PC-3 (cell line): ENCODE results near the gene CBS.
"Not testable (repeated sequence)": the region's sequence is repeated elsewhere in the genome, so short reads cannot be mapped to it uniquely, and the experiment has no call there.

Source experiments
- EZH2 ChIP-seq: fragments of 300-600 bp; sonication (generic); IDR thresholded peaks from one replicate; pipeline ENCODE4 v1.6.1; 2017; ENCODE audit warnings: antibody characterized with exemption, mild to moderate bottlenecking, low read length; ENCODE audit not compliant: unreplicated experiment
- TF ChIP-seq, protein P1 (sequence below): fragments of 300-600 bp; sonication (generic); conservative IDR thresholded peaks from 2 replicates; pipeline ENCODE4 v1.5.1; 2017; ENCODE audit warnings: antibody characterized with exemption, low read depth, mild to moderate bottlenecking, low read length

DNA sequence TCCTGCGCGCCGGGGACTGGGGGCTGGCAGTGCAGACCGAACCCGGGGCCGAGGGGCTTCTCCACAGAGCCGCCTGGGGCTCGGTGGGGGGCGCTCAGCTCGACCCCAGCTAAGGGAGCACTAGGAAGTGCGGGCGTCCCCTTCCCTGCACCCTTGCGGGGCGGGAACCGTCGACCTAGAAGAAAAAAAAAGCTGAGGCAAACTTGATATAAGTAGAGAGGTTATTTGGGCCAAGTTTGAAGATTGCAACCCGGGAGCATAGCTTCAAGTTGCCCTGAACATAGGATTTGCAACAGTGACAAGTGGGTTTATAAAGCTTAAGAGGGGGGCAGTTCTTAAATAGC, 32.1 kb upstream of the CBS start:
- TF ChIP-seq, protein P1, sequence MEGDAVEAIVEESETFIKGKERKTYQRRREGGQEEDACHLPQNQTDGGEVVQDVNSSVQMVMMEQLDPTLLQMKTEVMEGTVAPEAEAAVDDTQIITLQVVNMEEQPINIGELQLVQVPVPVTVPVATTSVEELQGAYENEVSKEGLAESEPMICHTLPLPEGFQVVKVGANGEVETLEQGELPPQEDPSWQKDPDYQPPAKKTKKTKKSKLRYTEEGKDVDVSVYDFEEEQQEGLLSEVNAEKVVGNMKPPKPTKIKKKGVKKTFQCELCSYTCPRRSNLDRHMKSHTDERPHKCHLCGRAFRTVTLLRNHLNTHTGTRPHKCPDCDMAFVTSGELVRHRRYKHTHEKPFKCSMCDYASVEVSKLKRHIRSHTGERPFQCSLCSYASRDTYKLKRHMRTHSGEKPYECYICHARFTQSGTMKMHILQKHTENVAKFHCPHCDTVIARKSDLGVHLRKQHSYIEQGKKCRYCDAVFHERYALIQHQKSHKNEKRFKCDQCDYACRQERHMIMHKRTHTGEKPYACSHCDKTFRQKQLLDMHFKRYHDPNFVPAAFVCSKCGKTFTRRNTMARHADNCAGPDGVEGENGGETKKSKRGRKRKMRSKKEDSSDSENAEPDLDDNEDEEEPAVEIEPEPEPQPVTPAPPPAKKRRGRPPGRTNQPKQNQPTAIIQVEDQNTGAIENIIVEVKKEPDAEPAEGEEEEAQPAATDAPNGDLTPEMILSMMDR = not testable (repeated sequence)
- TF ChIP-seq EZH2 = not testable (repeated sequence)
